Measurements from ENCODE around the gene UQCR10.

Gene UQCR10

DNA sequence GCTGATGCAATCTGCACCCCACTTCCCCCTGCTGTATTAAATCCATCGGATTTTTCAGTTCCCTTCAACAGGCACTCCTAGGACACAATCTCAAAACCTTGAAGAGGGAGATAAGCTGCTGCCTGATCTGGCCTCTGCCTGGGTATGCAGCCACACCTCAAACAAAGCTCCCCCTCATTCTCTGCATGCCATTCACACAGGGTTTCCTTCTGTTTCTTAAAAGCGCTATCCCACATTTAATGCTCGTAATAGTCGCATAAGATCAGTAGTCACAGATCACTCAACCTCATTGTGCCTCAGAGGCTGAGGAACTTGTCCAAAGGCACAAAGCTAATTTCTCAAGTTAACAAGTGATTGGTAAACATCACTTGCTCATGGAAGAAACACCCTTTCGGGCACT is 34.0 kb downstream of the UQCR10 start:
- ATAC-seq: no peak
- TF ChIP-seq TCF4 (CRISPR knock-in tag; IDR thresholded peaks at IDR 0.05; ENCODE audit: borderline replicate concordance) (no peak), ZFP30 (CRISPR knock-in tag; IDR thresholded peaks at IDR 0.05) (no peak), SNAI2 (CRISPR knock-in tag; IDR thresholded peaks at IDR 0.05) (no peak), ZNF70 (CRISPR knock-in tag; IDR thresholded peaks at IDR 0.05) (no peak), RARB (CRISPR knock-in tag; IDR thresholded peaks at IDR 0.05) (no peak), ESRRG (CRISPR knock-in tag; IDR thresholded peaks at IDR 0.05) (no peak), ZNF8 (CRISPR knock-in tag; IDR thresholded peaks at IDR 0.05) (no peak), CSDC2 (CRISPR knock-in tag; IDR thresholded peaks at IDR 0.05) (no peak), TSHZ2 (CRISPR knock-in tag; IDR thresholded peaks at IDR 0.05) (no peak), PPARA (CRISPR knock-in tag; IDR thresholded peaks at IDR 0.05; ENCODE audit: borderline replicate concordance) (no peak), GLIS3 (CRISPR knock-in tag; IDR thresholded peaks at IDR 0.05) (no peak), BACH2 (CRISPR knock-in tag; IDR thresholded peaks at IDR 0.05; ENCODE audit: borderline replicate concordance) (no peak), OSR1 (CRISPR knock-in tag; IDR thresholded peaks at IDR 0.05) (no peak), CREB5 (CRISPR knock-in tag; IDR thresholded peaks at IDR 0.05; ENCODE audit: low read depth) (no peak)
- TF ChIP-seq, protein P1, sequence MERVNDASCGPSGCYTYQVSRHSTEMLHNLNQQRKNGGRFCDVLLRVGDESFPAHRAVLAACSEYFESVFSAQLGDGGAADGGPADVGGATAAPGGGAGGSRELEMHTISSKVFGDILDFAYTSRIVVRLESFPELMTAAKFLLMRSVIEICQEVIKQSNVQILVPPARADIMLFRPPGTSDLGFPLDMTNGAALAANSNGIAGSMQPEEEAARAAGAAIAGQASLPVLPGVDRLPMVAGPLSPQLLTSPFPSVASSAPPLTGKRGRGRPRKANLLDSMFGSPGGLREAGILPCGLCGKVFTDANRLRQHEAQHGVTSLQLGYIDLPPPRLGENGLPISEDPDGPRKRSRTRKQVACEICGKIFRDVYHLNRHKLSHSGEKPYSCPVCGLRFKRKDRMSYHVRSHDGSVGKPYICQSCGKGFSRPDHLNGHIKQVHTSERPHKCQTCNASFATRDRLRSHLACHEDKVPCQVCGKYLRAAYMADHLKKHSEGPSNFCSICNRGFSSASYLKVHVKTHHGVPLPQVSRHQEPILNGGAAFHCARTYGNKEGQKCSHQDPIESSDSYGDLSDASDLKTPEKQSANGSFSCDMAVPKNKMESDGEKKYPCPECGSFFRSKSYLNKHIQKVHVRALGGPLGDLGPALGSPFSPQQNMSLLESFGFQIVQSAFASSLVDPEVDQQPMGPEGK (CRISPR knock-in tag; IDR thresholded peaks at IDR 0.05; ENCODE audit: borderline replicate concordance): no peak
- TF ChIP-seq, protein P2, sequence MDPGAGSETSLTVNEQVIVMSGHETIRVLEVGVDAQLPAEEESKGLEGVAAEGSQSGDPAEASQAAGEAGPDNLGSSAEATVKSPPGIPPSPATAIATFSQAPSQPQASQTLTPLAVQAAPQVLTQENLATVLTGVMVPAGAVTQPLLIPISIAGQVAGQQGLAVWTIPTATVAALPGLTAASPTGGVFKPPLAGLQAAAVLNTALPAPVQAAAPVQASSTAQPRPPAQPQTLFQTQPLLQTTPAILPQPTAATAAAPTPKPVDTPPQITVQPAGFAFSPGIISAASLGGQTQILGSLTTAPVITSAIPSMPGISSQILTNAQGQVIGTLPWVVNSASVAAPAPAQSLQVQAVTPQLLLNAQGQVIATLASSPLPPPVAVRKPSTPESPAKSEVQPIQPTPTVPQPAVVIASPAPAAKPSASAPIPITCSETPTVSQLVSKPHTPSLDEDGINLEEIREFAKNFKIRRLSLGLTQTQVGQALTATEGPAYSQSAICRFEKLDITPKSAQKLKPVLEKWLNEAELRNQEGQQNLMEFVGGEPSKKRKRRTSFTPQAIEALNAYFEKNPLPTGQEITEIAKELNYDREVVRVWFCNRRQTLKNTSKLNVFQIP (CRISPR knock-in tag; IDR thresholded peaks at IDR 0.05; ENCODE audit: borderline replicate concordance, low read depth): no peak

DNA sequence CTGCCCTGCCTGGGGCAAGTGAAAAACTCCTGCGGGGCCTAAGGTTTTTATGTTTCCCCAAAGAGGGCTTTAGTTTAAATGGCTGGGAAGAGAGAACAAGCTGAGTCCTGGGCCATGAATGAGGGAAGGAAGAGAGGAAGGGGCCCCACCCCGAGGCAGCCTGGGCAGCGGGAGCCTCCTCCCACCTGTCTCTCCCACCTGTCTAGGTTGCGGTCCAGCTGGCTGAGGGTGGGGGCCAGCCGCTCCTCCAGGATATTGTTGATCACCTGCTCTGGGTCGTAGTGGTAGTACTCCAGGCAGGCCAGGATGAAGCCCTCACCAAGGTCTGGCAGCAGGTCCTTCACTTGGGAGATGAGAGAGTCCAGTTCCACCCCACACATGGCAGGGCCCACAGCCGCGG is 34.6 kb downstream of the UQCR10 start:
- ATAC-seq: no peak
- TF ChIP-seq, protein P1 (CRISPR knock-in tag; IDR thresholded peaks at IDR 0.05; ENCODE audit: borderline replicate concordance): no peak
- no peak for TF ChIP-seq CSDC2 (CRISPR knock-in tag; IDR thresholded peaks at IDR 0.05)
- no peak for TF ChIP-seq ARNTL (CRISPR knock-in tag; IDR thresholded peaks at IDR 0.05; ENCODE audit: borderline replicate concordance, low read depth)
- TF ChIP-seq, protein P3, sequence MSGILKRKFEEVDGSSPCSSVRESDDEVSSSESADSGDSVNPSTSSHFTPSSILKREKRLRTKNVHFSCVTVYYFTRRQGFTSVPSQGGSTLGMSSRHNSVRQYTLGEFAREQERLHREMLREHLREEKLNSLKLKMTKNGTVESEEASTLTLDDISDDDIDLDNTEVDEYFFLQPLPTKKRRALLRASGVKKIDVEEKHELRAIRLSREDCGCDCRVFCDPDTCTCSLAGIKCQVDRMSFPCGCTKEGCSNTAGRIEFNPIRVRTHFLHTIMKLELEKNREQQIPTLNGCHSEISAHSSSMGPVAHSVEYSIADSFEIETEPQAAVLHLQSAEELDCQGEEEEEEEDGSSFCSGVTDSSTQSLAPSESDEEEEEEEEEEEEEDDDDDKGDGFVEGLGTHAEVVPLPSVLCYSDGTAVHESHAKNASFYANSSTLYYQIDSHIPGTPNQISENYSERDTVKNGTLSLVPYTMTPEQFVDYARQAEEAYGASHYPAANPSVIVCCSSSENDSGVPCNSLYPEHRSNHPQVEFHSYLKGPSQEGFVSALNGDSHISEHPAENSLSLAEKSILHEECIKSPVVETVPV (CRISPR knock-in tag; IDR thresholded peaks at IDR 0.05): no peak
- no peak for TF ChIP-seq CREB5 (CRISPR knock-in tag; IDR thresholded peaks at IDR 0.05; ENCODE audit: low read depth)
- TF ChIP-seq ZC3H10 (CRISPR knock-in tag; IDR thresholded peaks at IDR 0.05): no peak
- TF ChIP-seq GLIS3 (CRISPR knock-in tag; IDR thresholded peaks at IDR 0.05): no peak

Data from SK-N-SH treated with all-trans-retinoic acid at 6 μM for 48 hours (cell line).